NCI-H1694 treated with DMSO at 0.1 percent for 48 hours (cell line): Measurements from ENCODE around the gene PRSS38.
"Not testable (repeated sequence)": the region's sequence is repeated elsewhere in the genome, so short reads cannot be mapped to it uniquely, and the experiment has no call there.

Source experiments
- DNase-seq: peaks from one replicate; lab custom pipeline; 2025; lab: John Stamatoyannopoulos, UW

Gene PRSS38

DNA sequence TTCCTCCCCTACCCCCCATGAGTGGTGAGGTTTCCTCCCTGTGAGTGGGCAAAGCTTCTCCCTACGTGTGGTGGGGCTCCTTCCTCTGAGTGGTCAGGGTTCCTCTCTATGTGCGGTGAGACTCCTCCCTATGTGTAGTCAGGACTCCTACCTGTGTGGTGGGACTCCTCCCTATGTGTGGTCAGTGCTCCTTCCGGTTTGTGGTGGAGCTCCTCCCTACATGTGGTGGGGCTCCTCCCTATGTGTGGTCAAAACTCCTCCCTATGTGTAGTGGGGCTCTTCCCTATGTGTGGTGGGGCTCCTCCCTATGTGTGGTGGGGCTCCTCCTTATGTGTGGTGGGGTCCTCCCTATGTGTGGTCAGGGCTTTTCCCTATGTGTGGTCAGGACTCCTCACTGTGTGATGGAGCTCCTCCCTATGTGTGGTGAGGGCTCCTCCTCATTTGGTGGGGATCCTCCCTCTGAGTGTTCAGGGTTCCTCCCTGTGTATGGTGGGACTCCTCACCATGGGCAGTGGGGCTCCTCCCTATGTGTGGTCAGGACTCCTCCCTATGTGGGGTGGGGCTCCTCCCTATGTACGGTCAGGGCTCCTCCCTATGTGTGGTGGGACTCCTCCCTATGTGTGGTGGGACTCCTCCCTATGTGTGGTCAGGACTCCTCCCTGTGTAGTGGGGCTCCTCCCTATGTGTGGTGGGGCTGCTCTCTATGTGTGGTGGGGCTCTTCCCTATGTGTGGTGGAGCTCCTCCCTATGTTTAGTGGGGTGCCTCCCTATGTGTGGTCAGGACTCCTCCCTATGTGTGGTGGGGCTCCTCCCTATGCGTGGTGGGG, 29.1 kb downstream of the PRSS38 start:
- DNase-seq, result no peak

GRCh38 chr1:227845147-227845458, 29.6 kb downstream of the PRSS38 start:
- DNase-seq, result no peak

GRCh38 chr1:227845519-227845918, 30.0 kb downstream of the PRSS38 start:
- DNase-seq, result no peak

GRCh38 chr1:227846265-227846858, 30.9 kb downstream of the PRSS38 start:
- DNase-seq, result no peak

GRCh38 chr1:227847046-227847445, 31.6 kb downstream of the PRSS38 start:
- not testable (repeated sequence) for DNase-seq

DNA sequence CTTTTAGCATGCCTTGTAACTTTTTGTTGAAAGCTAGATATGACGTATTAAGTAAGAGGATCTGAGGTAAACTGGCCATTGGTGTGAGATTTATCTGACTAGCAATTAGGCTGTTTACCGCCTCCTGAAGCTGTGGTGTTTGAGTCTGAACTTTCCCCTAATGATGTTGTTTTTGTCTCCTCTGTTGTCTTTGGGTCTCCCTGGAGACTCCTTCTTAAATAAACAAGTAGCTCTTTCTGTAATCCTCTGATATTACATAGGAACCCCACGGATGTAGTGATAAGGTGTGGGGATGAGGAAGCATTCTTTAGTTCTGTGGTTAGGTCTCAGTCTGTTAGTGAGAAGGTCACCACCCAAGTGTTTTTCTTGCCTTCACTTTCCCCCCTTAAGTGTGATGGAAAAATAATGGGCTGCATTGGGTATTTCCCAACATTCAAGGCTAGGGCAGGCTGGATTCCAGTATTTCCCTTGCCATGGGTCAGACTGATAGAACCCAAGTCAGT, 33.0 kb downstream of the PRSS38 start:
- no peak for DNase-seq

DNA sequence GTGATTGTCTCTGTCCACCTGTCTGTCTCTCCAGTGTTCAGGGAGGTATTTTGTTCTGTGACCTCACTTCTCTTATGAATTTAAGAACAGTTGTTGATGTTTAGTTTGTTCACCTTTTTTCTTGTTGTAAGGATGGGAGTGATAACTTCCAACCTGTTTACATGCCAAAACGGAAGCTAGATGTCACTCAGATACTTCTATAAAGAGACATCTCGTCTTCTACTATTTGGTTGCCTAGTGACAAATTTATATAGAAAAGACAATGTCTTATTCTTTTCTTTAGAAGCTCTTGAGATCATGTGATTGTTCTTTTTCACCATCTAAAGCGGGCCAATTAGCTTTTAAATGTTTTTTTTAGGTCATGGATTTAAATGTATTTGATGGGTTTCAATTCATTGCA, 33.8 kb downstream of the PRSS38 start:
- no peak for DNase-seq

DNA sequence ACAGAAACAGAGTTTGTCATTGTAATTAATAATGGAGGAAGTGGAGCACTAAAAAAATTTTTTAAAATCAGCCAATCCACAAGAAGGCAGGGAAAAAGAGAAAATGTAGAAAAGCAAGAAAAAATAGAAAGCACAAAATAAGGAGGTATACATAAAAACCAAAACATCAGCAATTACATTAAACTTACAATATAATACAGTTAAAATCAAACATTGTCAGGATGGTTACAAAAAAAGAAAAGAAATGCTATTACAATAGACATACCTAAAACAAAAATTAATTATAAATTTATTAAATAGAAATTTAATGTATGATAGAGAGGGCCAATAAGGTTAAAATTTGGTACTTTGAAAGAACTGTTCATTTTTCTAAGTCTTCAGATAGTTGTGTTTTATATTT, 38.7 kb downstream of the PRSS38 start:
- no peak for DNase-seq

DNA sequence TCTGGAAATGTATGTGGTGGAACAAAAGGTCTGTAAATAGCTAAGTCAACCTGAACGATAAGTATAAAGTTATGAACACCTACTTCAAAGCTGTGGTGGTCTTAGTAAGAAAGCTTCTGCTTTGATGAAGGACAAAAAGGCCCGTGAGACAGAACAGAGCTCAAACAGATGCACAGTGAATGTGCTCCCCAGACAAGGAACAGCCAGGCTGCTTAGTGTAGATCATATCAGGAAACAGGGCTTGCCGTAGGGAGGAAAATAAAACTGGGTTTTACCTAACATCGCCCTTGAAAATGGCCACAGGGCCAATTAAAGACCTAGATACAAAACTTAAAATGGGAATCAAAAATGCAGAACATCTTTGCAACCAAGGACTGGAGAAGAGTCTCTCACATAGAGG, 40.2 kb downstream of the PRSS38 start:
- no peak for DNase-seq

DNA sequence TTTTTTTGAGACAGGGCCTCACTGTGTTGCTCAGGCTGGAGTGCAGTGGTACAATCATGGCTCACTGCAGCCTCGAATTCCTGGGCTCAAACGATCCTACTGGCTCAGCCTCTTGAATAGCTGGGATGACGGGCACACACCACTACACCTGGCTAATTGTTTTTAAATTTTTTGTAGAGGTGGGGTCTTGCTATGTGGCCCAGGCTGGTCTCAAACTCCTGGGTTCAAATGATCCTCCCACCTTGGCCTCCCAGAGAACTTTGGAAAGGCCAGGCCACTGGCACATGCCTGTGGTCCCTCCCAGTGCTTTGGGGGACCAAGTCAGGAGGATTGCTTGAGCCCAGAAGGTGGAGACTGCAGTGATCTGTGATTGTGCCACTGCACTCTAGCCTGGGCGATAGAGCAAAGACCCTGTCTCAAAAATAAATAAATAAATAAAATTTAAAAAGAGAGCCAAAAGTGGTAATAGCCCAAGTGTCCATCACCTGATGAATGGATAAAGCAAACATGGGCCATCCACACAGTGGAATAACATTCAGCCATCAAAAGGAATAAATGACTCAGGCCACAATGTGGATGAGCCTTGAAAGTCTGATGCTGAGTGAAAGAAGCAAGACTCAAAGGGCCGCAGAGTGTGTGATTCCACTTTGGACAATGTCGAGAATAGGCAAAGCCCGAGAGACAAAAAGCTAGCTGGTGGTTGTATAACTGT, 40.8 kb downstream of the PRSS38 start:
- no peak for DNase-seq

DNA sequence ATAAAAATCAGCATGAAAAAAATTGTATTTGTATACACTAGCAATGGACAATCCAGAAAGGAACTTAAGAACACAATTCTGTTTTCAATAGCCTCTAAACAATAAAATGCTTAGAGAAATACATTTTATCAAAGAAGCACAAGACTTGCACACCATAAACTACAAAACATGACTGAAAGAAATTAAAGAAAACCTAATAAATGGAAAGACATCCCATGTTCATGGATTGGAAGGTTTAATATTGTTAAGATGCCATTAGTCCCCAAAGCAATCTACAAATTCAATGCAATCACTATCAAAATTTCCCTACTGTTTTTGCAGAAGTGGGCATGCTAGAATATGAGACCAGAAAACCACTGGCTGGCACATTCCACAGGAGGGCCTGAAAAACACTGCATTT, 49.4 kb downstream of the PRSS38 start:
- no peak for DNase-seq

GRCh38 chr1:227869279-227869842, 53.9 kb downstream of the PRSS38 start:
- no peak for DNase-seq

DNA sequence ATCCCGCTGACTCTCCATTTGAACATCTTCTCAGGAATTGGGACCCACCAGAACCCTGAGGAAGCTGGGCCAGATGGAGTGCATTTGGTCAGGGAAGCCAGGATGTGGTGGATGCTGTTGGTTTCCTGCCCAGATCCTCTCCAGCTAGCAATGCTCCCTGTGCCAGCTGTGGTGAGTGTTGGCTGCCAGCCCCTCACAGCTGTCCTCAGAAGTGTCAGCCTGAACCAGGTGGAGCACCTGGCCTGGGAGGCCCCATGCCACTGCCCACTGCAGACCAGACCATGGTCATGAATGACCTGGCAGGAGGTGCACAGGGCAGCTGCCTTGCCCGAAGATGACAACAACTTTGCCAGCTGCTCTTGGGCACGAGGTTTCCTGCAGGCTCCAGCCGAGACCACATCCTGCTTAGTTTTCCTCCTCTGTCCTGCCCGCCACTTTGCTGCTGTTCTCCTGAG, 54.4 kb downstream of the PRSS38 start:
- DNase-seq, result no peak

- DNase-seq, result no peak
Measured at GRCh38 chr1:227870366-227870765, 54.9 kb downstream of the PRSS38 start.

GRCh38 chr1:227871892-227872291, 56.4 kb downstream of the PRSS38 start:
- DNase-seq, result not testable (repeated sequence)

- not testable (repeated sequence) for DNase-seq
Measured at GRCh38 chr1:227877810-227878209, 62.3 kb downstream of the PRSS38 start.

- no peak for DNase-seq
Measured at GRCh38 chr1:227880342-227880924, 65.0 kb downstream of the PRSS38 start.

DNA sequence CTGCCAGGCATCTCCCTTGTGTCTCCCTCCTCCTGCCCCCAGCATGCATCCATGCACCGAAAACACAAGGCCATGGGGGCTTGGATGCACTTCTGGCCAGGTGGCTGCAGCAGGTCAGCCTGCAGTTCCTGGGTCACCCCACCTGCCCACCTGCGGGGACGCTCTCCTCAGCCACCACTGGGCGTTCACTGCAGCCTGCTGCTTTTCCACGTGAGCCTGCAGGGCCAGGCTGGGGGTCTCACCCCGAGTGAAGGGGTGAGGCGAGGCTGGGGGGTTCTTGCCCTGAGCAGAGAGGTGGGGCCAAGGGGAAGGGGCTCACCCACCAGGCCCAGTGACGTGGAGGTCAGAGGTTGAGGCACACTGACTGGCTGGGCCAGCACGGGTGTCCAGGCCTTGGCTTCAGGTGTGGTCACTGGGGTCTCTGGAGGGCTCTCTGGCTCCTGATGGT, 67.6 kb downstream of the PRSS38 start:
- no peak for DNase-seq

GRCh38 chr1:227883641-227884301, 68.3 kb downstream of the PRSS38 start:
- no peak for DNase-seq

DNA sequence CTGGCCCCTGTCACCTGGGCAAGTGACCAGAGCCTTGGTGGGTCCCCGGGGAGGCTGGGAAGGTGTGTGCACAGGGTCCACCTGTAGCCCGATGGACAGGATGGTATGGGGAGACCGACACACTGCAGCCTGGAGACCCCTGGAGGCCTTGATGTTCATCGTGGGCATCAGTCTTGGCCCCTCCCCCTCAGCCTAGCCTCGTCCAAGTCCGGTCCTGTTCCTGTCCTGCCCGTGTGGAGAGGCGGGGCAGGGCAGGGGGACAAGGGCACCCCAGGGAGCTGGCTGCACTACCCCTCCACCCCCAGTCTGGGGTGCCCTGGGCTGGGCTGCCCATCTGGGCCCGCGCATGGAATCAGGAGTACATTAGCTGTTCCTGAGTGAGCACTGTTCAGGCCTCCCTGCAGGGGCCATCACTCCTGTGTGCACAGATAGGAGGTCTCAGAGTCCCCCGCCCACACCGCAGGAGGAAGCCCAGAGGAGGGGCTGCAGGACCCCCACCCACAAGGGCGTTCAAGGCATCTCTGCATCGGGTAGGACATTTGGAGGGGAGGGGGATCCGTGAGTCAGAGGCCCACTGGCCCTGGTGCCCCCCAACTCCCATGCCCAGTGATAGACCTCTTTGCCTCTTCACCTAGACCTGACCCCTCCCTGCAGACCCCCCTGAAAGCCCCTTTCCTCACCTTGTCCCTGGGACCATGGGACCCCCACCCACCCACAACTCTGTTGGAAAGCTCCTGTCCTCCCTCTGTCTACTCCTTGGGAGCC, 69.1 kb downstream of the PRSS38 start:
- no peak for DNase-seq

DNA sequence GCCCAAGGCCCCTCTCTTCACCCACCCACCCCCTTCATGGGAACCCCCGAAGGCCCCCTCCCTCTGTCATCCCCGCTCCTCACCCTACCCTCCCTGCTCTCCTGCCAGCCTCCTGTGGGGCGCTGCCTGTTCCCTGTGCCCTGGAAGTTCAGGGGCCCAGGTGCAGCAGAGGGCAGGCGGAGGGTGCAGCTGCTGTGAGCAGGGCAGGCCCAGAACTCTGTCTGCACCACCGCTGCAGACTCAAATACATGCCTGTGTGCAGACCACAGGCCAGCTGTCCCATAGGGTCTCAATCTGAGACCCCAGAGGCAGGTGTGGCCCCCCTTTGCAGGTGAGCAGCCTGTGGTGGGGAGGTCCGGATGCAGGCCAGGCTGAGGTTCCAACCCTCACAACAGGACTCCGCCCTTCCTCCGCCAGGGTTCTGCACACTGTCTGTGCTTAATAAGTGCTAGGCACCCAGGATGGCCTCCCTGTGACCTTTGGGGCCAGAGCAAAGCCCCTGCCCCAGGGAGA, 69.7 kb downstream of the PRSS38 start:
- DNase-seq, result no peak
